Right lobe of liver (tissue), 6 donors: Measurements from ENCODE around the gene MYH9. TPM values are rescaled to one million over a fixed set of nuclear protein-coding genes. Genes with fewer than 3 reads are reported as not detected.

Experiments used
- ATAC-seq, 4 donors: fragments of 200-7000 bp; cut with Tn5 transposase; one replicate each; pipeline ENCODE4 v1.9.1; 2020; ENCODE audit warnings: mild to moderate bottlenecking in 4 of 4, moderate library complexity in 4 of 4
- DNase-seq, 3 donors: peaks; one replicate each; pipeline ENCODE4 v3.0.0-alpha.2; 2020
- H3K27ac ChIP-seq, 3 donors: fragments of 200-600 bp; one replicate each; pipeline ENCODE4 v1.8.0; 2022
- H3K27me3 ChIP-seq, 2 donors: fragments of 200-600 bp; one replicate each; pipeline ENCODE4 v1.8.0; 2022
- H3K36me3 ChIP-seq, 4 donors: fragments of 200-600 bp; sonication (generic) in 1 of 4; one replicate each; pipeline versions ENCODE4 v1.5.1 to v1.8.0; 2017 to 2022; ENCODE audit warnings: control low read depth in 1 of 4
- H3K4me1 ChIP-seq, 4 donors: fragments of 200-600 bp; sonication (generic) in 1 of 4; one replicate each; pipeline versions ENCODE4 v1.5.1 to v1.8.0; 2017 to 2022; ENCODE audit warnings: control low read depth in 1 of 4
- H3K4me3 ChIP-seq, 3 donors: fragments of 200-600 bp; one replicate each; pipeline ENCODE4 v1.8.0; 2022
- H3K9me3 ChIP-seq, 4 donors: fragments of 200-600 bp; sonication (generic) in 1 of 4; one replicate each; pipeline versions ENCODE4 v1.5.1 to v1.8.0; 2017 to 2022; ENCODE audit warnings: control low read depth in 1 of 4
- CTCF ChIP-seq, 4 donors: fragments of 200-600 bp in 3 of 4; fragments of 450-650 bp in 1 of 4; IDR thresholded peaks; one replicate each; pipeline versions ENCODE4 v1.5.1 to v1.8.0; 2016 to 2022; ENCODE audit warnings: antibody characterized with exemption in 4 of 4, mild to moderate bottlenecking in 2 of 4
- POLR2A ChIP-seq: fragments of 450-650 bp; IDR thresholded peaks from one replicate; pipeline ENCODE4 v1.6.1; 2017; ENCODE audit warnings: antibody characterized with exemption, mild to moderate bottlenecking
- WGBS: methylation state at CpG from one replicate; pipeline ENCODE4 v1.1.6; 2018; ENCODE audit warnings: low coverage, low lambda C conversion rate; ENCODE audit not compliant: insufficient coverage; ENCODE audit errors: missing lambda C conversion rate; 5-methylcytosine and 5-hydroxymethylcytosine counted together
- intact Hi-C, 2 donors: fragments of 100-400 bp; cut with DNase I; formaldehyde crosslinking; loops; one replicate each; pipeline versions ENCODE4 v1.11.2 to v1.14.1; 2022
- total RNA-seq, 6 experiments: library from RNA; depleted of rRNA in 2 of 6; stranded (reverse); fragments of >200 nt in 2 of 6; fragmentation: NEBNext Ultra II Directional in 3 of 6; extraction: Animal tissue kit (Norgen Biotek cat#: 25700) in 3 of 6; gene quantifications; one replicate each; pipeline versions ENCODE4 v1.1.0 to v1.2.4, GENCODE V29; 2016 to 2023
- donor health status: DM: no; HTN: yes; CAD: no.
- donor health status: DM: no; HTN: no; CAD: no.
- donor health status: DM: no; HTN: no; CAD: no.
- donor health status: DM: no; HTN: yes; CAD: no.
- donor health status: DM: no; HTN: yes; CAD: no.

MYH9 gene
- total RNA-seq, 6 experiments from 2014 or later, result 168 to 435 (median 222) TPM

- Histone ChIP-seq H3K27me3 (no peaks in the 10 kb centered on the region), H3K27ac (no peak overlapping the region), H3K4me3 (no peak overlapping the region), H3K36me3 (peaks cover 32 to 88% (median 56%) of the 10 kb centered on the region in 4 donors), H3K4me1 (peaks cover 0 to 15% (median 7%) of the 10 kb centered on the region in 4 donors), H3K9me3 (no peaks in the 10 kb centered on the region)
- TF ChIP-seq POLR2A (no peak), CTCF (IDR thresholded peaks at IDR 0.05) (no peak)
- WGBS, result 43% methylated on average over 6 of the region's 26 CpGs
- intact Hi-C loops, result no loop called here
- DNase-seq (no peak), ATAC-seq (no peak)
Observed at GRCh38 chr22:36319595-36320497, 67.9 kb downstream of the MYH9 start.

- no peaks in the 10 kb centered on the region for H3K9me3 ChIP-seq
- H3K36me3 ChIP-seq, result peaks cover 43 to 91% (median 63%) of the 10 kb centered on the region in 4 donors
- H3K27me3 ChIP-seq, result no peaks in the 10 kb centered on the region
- no peak overlapping the region for H3K4me3 ChIP-seq
- TF ChIP-seq CTCF (IDR thresholded peaks at IDR 0.05) (no peak), POLR2A (no peak)
- DNase-seq (no peak), ATAC-seq (no peak)
- H3K27ac ChIP-seq, result no peak overlapping the region
- WGBS, result 86% methylated on average over 3 of the region's 12 CpGs
- intact Hi-C loops, result no loop called here
- H3K4me1 ChIP-seq, result peaks cover 0 to 2% (median under 1%) of the 10 kb centered on the region in 4 donors
Observed at GRCh38 chr22:36318442-36318841, 69.3 kb downstream of the MYH9 start.

- H3K36me3 ChIP-seq, result peaks cover 43 to 95% (median 62%) of the 10 kb centered on the region in 4 donors
- ATAC-seq (peak in 3 of 4 donors; percentile 7 to 22 (median 22)), DNase-seq (no peak)
- no peak overlapping the region for H3K4me3 ChIP-seq
- WGBS, result 100% methylated on average over 1 of the region's 20 CpGs
- H3K27me3 ChIP-seq, result no peaks in the 10 kb centered on the region
- H3K9me3 ChIP-seq, result no peaks in the 10 kb centered on the region
- no peak for TF ChIP-seq POLR2A
- no peak for TF ChIP-seq CTCF (IDR thresholded peaks at IDR 0.05)
- intact Hi-C loops, result no loop called here
- H3K27ac ChIP-seq, result no peak overlapping the region
- H3K4me1 ChIP-seq, result no peaks in the 10 kb centered on the region
Observed at GRCh38 chr22:36317658-36318271, 70.0 kb downstream of the MYH9 start.

DNA sequence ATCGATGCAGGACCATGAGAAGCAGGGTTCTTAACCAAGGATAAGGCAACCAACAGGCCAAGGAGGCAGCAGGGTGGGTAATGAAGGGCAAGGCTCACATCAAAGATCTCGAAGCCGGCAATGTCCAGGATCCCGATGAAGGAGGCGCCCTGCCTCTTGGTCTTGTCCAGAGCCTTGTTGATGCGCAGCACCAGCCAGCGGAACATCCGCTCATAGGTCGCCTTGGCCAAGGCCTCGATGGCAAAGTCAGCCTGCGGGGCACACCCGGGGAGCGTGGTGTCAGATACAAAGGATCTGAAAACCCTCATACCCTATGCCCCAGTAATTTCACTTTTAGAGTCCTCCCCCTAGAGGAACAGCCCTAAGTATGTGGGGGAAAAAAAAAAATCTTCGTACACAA, 71.3 kb downstream of the MYH9 start:
- H3K4me1 ChIP-seq, result no peaks in the 10 kb centered on the region
- no peaks in the 10 kb centered on the region for H3K27me3 ChIP-seq
- no peaks in the 10 kb centered on the region for H3K9me3 ChIP-seq
- no peak for TF ChIP-seq CTCF (IDR thresholded peaks at IDR 0.05)
- no peak for TF ChIP-seq POLR2A
- no peak for ATAC-seq
- H3K36me3 ChIP-seq, result peaks cover 33 to 95% (median 62%) of the 10 kb centered on the region in 4 donors
- H3K27ac ChIP-seq, result no peak overlapping the region
- WGBS, result 89% methylated on average over 7 of the region's 14 CpGs
- intact Hi-C loops, result no loop called here
- no peak for DNase-seq
- no peak overlapping the region for H3K4me3 ChIP-seq
